Measurements from ENCODE around the gene CALU. TPM values are rescaled to one million over a fixed set of nuclear protein-coding genes. Genes with fewer than 3 reads are reported as not detected.

Gene CALU
- polyA plus RNA-seq, 3 donors = 207 to 221 (median 221) TPM

- DNase-seq (ENCODE audit: low read depth in 3 of 3, low spot score in 2 of 3) = no peak
Measured at GRCh38 chr7:128721376-128721775, 17.8 kb upstream of the CALU start.

- no peak for DNase-seq (ENCODE audit: low read depth in 3 of 3, low spot score in 2 of 3)
Measured at GRCh38 chr7:128724743-128725142, 14.4 kb upstream of the CALU start.

- no peak for DNase-seq (ENCODE audit: low read depth in 3 of 3, low spot score in 2 of 3)
Measured at GRCh38 chr7:128725531-128725930, 13.6 kb upstream of the CALU start.

GRCh38 chr7:128726059-128726736, 13.0 kb upstream of the CALU start:
- no peak for DNase-seq (ENCODE audit: low read depth in 3 of 3, low spot score in 2 of 3)

- DNase-seq (ENCODE audit: low read depth in 3 of 3, low spot score in 2 of 3) = no peak
Measured at GRCh38 chr7:128726737-128727072, 12.5 kb upstream of the CALU start.

GRCh38 chr7:128727239-128727638, 11.9 kb upstream of the CALU start:
- DNase-seq (ENCODE audit: low read depth in 3 of 3, low spot score in 2 of 3) = no peak

- no peak for DNase-seq (ENCODE audit: low read depth in 3 of 3, low spot score in 2 of 3)
Measured at GRCh38 chr7:128728598-128728997, 10.6 kb upstream of the CALU start.

GRCh38 chr7:128729494-128729893, 9.7 kb upstream of the CALU start:
- no peak for DNase-seq (ENCODE audit: low read depth in 3 of 3, low spot score in 2 of 3)

- DNase-seq (ENCODE audit: low read depth in 3 of 3, low spot score in 2 of 3) = no peak
Measured at GRCh38 chr7:128731184-128731583, 8.0 kb upstream of the CALU start.

GRCh38 chr7:128732521-128733277, 6.5 kb upstream of the CALU start:
- no peak for DNase-seq (ENCODE audit: low read depth in 3 of 3, low spot score in 2 of 3)

GRCh38 chr7:128733278-128733645, 5.9 kb upstream of the CALU start:
- DNase-seq (ENCODE audit: low read depth in 3 of 3, low spot score in 2 of 3) = no peak

GRCh38 chr7:128734890-128735289, 4.3 kb upstream of the CALU start:
- no peak for DNase-seq (ENCODE audit: low read depth in 3 of 3, low spot score in 2 of 3)

GRCh38 chr7:128735436-128735835, 3.7 kb upstream of the CALU start:
- DNase-seq (ENCODE audit: low read depth in 3 of 3, low spot score in 2 of 3) = no peak

- no peak for DNase-seq (ENCODE audit: low read depth in 3 of 3, low spot score in 2 of 3)
Measured at GRCh38 chr7:128737441-128737840, 1.7 kb upstream of the CALU start.

GRCh38 chr7:128737867-128738385, 1.2 kb upstream of the CALU start:
- no peak for DNase-seq (ENCODE audit: low read depth in 3 of 3, low spot score in 2 of 3)

GRCh38 chr7:128738570-128739047, 550 bp upstream of the CALU start:
- DNase-seq (ENCODE audit: low read depth in 3 of 3, low spot score in 2 of 3) = no peak

- no peak for DNase-seq (ENCODE audit: low read depth in 3 of 3, low spot score in 2 of 3)
Measured at GRCh38 chr7:128739990-128740682, 977 bp downstream of the CALU start.

- no peak for DNase-seq (ENCODE audit: low read depth in 3 of 3, low spot score in 2 of 3)
Measured at GRCh38 chr7:128740996-128741395, 1.8 kb downstream of the CALU start.

GRCh38 chr7:128741491-128741890, 2.3 kb downstream of the CALU start:
- DNase-seq (ENCODE audit: low read depth in 3 of 3, low spot score in 2 of 3) = no peak

GRCh38 chr7:128742206-128742605, 3.0 kb downstream of the CALU start:
- DNase-seq (ENCODE audit: low read depth in 3 of 3, low spot score in 2 of 3) = no peak

- no peak for DNase-seq (ENCODE audit: low read depth in 3 of 3, low spot score in 2 of 3)
Measured at GRCh38 chr7:128743112-128743772, 4.1 kb downstream of the CALU start.
